ENCODE measurements around the gene IGSF6. TPM values are rescaled to one million over a fixed set of nuclear protein-coding genes. Genes with fewer than 3 reads are reported as not detected.

IGSF6 gene
- polyA plus RNA-seq, 3 donors = 86.2 to 276 (median 159) TPM

GRCh38 chr16:21646091-21646490 lies 6.3 kb downstream of the IGSF6 start:
- peak overlapping the region; percentile 77 to 98 for H3K27ac ChIP-seq (ENCODE audit: low read depth in 1 of 2, low read length in 2 of 2)
- peaks cover 96% of the 10 kb centered on the region for H3K79me2 ChIP-seq (ENCODE audit: insufficient read depth, low read length)
- peaks cover 85 to 91% of the 10 kb centered on the region in 2 donors for H3K4me1 ChIP-seq (ENCODE audit: control insufficient read depth in 1 of 2, insufficient read depth in 2 of 2, low read length in 2 of 2)
- no peaks in the 10 kb centered on the region for H3K27me3 ChIP-seq (ENCODE audit: control insufficient read depth in 2 of 2, insufficient read depth in 2 of 2, low read length in 2 of 2)
- Mint-ChIP-seq H3K27ac (peak overlapping the region; percentile 89 to 97 (median 95)), H3K36me3 (peaks cover 60 to 79% of the 10 kb centered on the region in 2 donors), H3K9me3 (no peaks in the 10 kb centered on the region), H3K4me1 (peaks cover 68% of the 10 kb centered on the region), H3K4me3 (peak overlapping the region; percentile 64 to 78), H3K27me3 (ENCODE audit: low read depth in 3 of 3) (no peaks in the 10 kb centered on the region)
- H2AFZ ChIP-seq (ENCODE audit: insufficient read depth, low read depth, low read length, poor library complexity, severe bottlenecking) = no peak overlapping the region
- peak overlapping the region; percentile 89 for H3K4me2 ChIP-seq (replicated peaks; ENCODE audit: extremely low read depth, low read length, poor library complexity, severe bottlenecking)
- H3K4me3 ChIP-seq (replicated peaks in 1 of 3; ENCODE audit: low read depth in 2 of 3, low read length in 3 of 3) = peak overlapping the region in 2 of 3 experiments; percentile 90 to 98
- no peak overlapping the region for H3K9ac ChIP-seq (ENCODE audit: insufficient read depth, low read length, poor library complexity, severe bottlenecking)
- peak in 2 of 3 donors; percentile 49 to 77 for DNase-seq
- intact Hi-C loops (cut with micrococcal nuclease) = no loop called here
- peaks cover 88% of the 10 kb centered on the region for H4K20me1 ChIP-seq (ENCODE audit: insufficient read depth, low read length)
- H3K36me3 ChIP-seq (replicated peaks in 1 of 2; ENCODE audit: control insufficient read depth in 1 of 2, insufficient read depth in 2 of 2, low read length in 2 of 2) = peaks cover 74 to 77% of the 10 kb centered on the region in 2 donors
- TF ChIP-seq, protein P1, sequence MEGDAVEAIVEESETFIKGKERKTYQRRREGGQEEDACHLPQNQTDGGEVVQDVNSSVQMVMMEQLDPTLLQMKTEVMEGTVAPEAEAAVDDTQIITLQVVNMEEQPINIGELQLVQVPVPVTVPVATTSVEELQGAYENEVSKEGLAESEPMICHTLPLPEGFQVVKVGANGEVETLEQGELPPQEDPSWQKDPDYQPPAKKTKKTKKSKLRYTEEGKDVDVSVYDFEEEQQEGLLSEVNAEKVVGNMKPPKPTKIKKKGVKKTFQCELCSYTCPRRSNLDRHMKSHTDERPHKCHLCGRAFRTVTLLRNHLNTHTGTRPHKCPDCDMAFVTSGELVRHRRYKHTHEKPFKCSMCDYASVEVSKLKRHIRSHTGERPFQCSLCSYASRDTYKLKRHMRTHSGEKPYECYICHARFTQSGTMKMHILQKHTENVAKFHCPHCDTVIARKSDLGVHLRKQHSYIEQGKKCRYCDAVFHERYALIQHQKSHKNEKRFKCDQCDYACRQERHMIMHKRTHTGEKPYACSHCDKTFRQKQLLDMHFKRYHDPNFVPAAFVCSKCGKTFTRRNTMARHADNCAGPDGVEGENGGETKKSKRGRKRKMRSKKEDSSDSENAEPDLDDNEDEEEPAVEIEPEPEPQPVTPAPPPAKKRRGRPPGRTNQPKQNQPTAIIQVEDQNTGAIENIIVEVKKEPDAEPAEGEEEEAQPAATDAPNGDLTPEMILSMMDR (IDR thresholded peaks at IDR 0.05) = no peak
- WGBS (ENCODE audit: insufficient coverage) = 0% methylated on average over 1 of the region's 5 CpGs
- no peaks in the 10 kb centered on the region for H3K9me3 ChIP-seq (replicated peaks in 1 of 2; ENCODE audit: control insufficient read depth in 1 of 2, insufficient read depth in 1 of 2, low read length in 2 of 2)

DNA sequence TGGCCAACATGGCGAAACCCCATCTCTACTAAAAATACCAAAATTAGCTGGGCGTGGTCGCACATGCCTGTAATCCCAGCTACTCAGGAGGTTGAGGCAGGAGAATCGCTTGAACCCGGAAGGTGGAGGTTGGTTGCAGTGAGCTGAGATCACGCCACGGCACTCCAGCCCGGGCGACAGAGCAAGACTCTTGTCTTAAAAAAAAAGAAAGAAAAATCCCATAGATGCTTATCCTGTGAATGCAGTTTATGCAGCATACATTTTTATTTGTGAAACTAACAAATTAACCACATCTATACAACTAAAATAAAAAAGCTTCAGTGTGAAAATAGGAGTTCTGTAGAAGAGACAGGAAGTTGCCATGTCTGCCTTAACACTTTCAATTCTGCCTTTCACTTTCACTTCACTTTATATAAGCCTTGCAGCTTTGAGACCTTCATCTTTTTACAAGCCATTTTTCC lies 7.1 kb downstream of the IGSF6 start:
- Histone ChIP-seq H3K4me3 (replicated peaks in 1 of 3; ENCODE audit: low read depth in 2 of 3, low read length in 3 of 3) (peak overlapping the region; percentile 39 to 98 (median 90)), H3K27me3 (ENCODE audit: control insufficient read depth in 2 of 2, insufficient read depth in 2 of 2, low read length in 2 of 2) (no peaks in the 10 kb centered on the region), H3K4me1 (ENCODE audit: control insufficient read depth in 1 of 2, insufficient read depth in 2 of 2, low read length in 2 of 2) (peaks cover 92 to 97% of the 10 kb centered on the region in 2 donors), H3K79me2 (ENCODE audit: insufficient read depth, low read length) (peaks cover 95% of the 10 kb centered on the region), H2AFZ (ENCODE audit: insufficient read depth, low read depth, low read length, poor library complexity, severe bottlenecking) (peak overlapping the region; percentile 5), H3K4me2 (replicated peaks; ENCODE audit: extremely low read depth, low read length, poor library complexity, severe bottlenecking) (peak overlapping the region; percentile 89), H3K27ac (ENCODE audit: low read depth in 1 of 2, low read length in 2 of 2) (peak overlapping the region; percentile 77 to 82), H3K9me3 (replicated peaks in 1 of 2; ENCODE audit: control insufficient read depth in 1 of 2, insufficient read depth in 1 of 2, low read length in 2 of 2) (no peaks in the 10 kb centered on the region), H4K20me1 (ENCODE audit: insufficient read depth, low read length) (peaks cover 94% of the 10 kb centered on the region), H3K9ac (ENCODE audit: insufficient read depth, low read length, poor library complexity, severe bottlenecking) (peak overlapping the region; percentile 45), H3K36me3 (replicated peaks in 1 of 2; ENCODE audit: control insufficient read depth in 1 of 2, insufficient read depth in 2 of 2, low read length in 2 of 2) (peaks cover 80 to 82% of the 10 kb centered on the region in 2 donors)
- no peaks in the 10 kb centered on the region for H3K27me3 Mint-ChIP-seq (ENCODE audit: low read depth in 3 of 3)
- H3K4me3 Mint-ChIP-seq = peak overlapping the region; percentile 78 to 87
- peaks cover 71% of the 10 kb centered on the region for H3K4me1 Mint-ChIP-seq
- peak in 2 of 3 donors; percentile 68 to 81 for DNase-seq
- intact Hi-C loops (cut with micrococcal nuclease) = loop anchor here in 1 of 2 donors (2.0 kb wide), 1 partner anchor 60 kb away; no protein-coding TSS in a partner anchor
- peaks cover 63 to 85% of the 10 kb centered on the region in 2 donors for H3K36me3 Mint-ChIP-seq
- TF ChIP-seq, protein P1 (IDR thresholded peaks at IDR 0.05) = no peak
- peak overlapping the region; percentile 89 to 97 (median 95) for H3K27ac Mint-ChIP-seq
- H3K9me3 Mint-ChIP-seq = no peaks in the 10 kb centered on the region
- no CpG with 5 or more reads among the region's 9 CpGs for WGBS (ENCODE audit: insufficient coverage)

Measured in CD14-positive monocyte (primary cell).